Heart left ventricle (tissue), 16 donors: ENCODE results near the gene PCDH20. TPM values are rescaled to one million over a fixed set of nuclear protein-coding genes. Genes with fewer than 3 reads are reported as not detected.

Experiments
- ATAC-seq, 4 donors: fragments of 200-7000 bp; cut with Tn5 transposase; one replicate each; pipeline ENCODE4 v1.9.1; 2020 to 2022; ENCODE audit warnings: moderate library complexity in 4 of 4, mild to moderate bottlenecking in 3 of 4, moderate number of reproducible peaks in 1 of 4
- DNase-seq, 5 donors: peaks; one replicate each; pipeline ENCODE4 v3.0.0-alpha.2; 2020
- H3K27ac ChIP-seq, 12 donors: fragments of 200-600 bp; sonication (generic) in 4 of 12; one replicate each; pipeline versions ENCODE4 v1.5.0 to v1.8.0; 2016 to 2022; ENCODE audit warnings: mild to moderate bottlenecking in 2 of 12
- H3K27me3 ChIP-seq, 9 donors: fragments of 200-600 bp; sonication (generic) in 2 of 9; one replicate each; pipeline versions ENCODE4 v1.5.1 to v1.8.0; 2016 to 2022; ENCODE audit warnings: mild to moderate bottlenecking in 3 of 9
- H3K36me3 ChIP-seq, 9 donors: fragments of 200-600 bp; sonication (generic) in 2 of 9; one replicate each; pipeline versions ENCODE4 v1.5.0 to v1.8.0; 2018 to 2022; ENCODE audit warnings: mild to moderate bottlenecking in 2 of 9
- H3K4me1 ChIP-seq, 12 donors: fragments of 200-600 bp; sonication (generic) in 4 of 12; one replicate each; pipeline versions ENCODE4 v1.5.0 to v1.8.0; 2016 to 2022; ENCODE audit warnings: mild to moderate bottlenecking in 3 of 12
- H3K4me3 ChIP-seq, 12 donors: fragments of 200-600 bp; sonication (generic) in 4 of 12; one replicate each; pipeline versions ENCODE4 v1.5.0 to v1.8.0; 2017 to 2022; ENCODE audit warnings: mild to moderate bottlenecking in 9 of 12, moderate library complexity in 4 of 12
- H3K9me3 ChIP-seq, 12 donors: fragments of 200-600 bp; sonication (generic) in 4 of 12; one replicate each; pipeline versions ENCODE4 v1.5.0 to v1.8.0; 2016 to 2022; ENCODE audit warnings: mild to moderate bottlenecking in 1 of 12
- POLR2A ChIP-seq, 2 donors: fragments of 450-650 bp; IDR thresholded peaks; one replicate each; pipeline ENCODE4 v1.6.1; 2017; ENCODE audit warnings: antibody characterized with exemption in 2 of 2, mild to moderate bottlenecking in 2 of 2, moderate library complexity in 2 of 2
- WGBS, 4 donors: extraction: QIAGEN DNeasy Blood & Tissue Kit in 2 of 4; methylation state at CpG; one replicate each; pipeline versions ENCODE4 v1.1.5 to v1.1.7; 2013 to 2018; 5-methylcytosine and 5-hydroxymethylcytosine counted together
- intact Hi-C, 10 donors: fragments of 100-400 bp; cut with DNase I; formaldehyde crosslinking; loops; one replicate each; pipeline versions ENCODE4 v1.11.1 to v1.14.2; 2022
- polyA plus RNA-seq, 2 donors: library from polyadenylated mRNA; stranded (reverse); fragments of 200-250 nt; gene quantifications; one replicate each; pipeline ENCODE4 v1.2.3, GENCODE V29; 2013
- total RNA-seq, 9 donors: library from RNA; depleted of rRNA in 2 of 9; stranded (reverse); fragments of >200 nt in 2 of 9; fragmentation: NEBNext Ultra II Directional in 3 of 9; extraction: Animal tissue kit (Norgen Biotek cat#: 25700) in 3 of 9; gene quantifications; one replicate each; pipeline versions ENCODE4 v1.1.0 to v1.2.4, GENCODE V29; 2016 to 2023
- TF ChIP-seq, protein P1 (sequence below), 12 donors: fragments of 200-600 bp; sonication (generic) in 4 of 12; IDR thresholded peaks; one replicate each; pipeline versions ENCODE4 v1.5.0 to v1.8.0; 2018 to 2022; ENCODE audit warnings: antibody characterized with exemption in 12 of 12, mild to moderate bottlenecking in 5 of 12
- donor health status: ischemic (EF 13 %, LVEDD 7.1; RV severe dilation, severe dysfunction).
- donor health status: healthy with polysubstance abuse.
- donor health status: DM: no; HTN: yes; CAD: no.
- donor health status: DM: no; HTN: no; CAD: no.
- donor health status: ischemic (EF 25% LVEDD 6.9; RV normal size, moderate dysfunction).
- donor health status: ischemic (EF 25% LVEDD 5.7; RV mildly dilated, moderate dysfunction).
- donor health status: healthy.
- donor health status: DM: yes; HTN: yes; CAD: no.
- donor health status: ischemic (EF 35%, LVEDD 5.7; RV mildly dilated, moderate dysfunction).
- donor health status: nonischemic (EF 11% LVEDD 7.7; RV severe dilation, severe dysfunction).
- donor health status: DM: yes; HTN: yes; CAD: no.
- donor health status: PGD.
- donor health status: ischemic (EF 29% LVEDD 5.4; RV normal size, mild dysfunction).
- donor health status: nonischemic (EF 23%, LVEDD 6.1; RV moderate dilation, normal function).

Gene PCDH20
- total and polyA plus RNA-seq, 11 donors, result 0.34 to 8.3 (median 2.0) TPM

DNA sequence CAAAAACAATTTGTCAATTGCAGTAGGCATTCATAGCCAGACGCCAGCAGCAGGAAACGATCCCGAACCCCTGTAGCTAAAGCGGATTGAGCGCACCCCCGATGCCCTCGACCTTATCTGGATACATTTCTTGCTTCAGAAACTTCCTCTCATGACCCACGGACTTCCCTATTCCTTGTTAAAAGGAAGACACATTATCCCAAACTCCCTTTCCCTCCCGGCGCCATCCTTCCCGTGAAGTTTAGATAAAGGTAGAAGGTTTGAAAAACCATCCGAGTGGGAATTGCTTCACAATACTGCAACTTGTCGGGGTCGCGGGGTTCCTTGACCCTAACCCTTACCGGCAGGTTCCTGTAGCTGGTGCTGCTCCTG lies 977 bp downstream of the PCDH20 start:
- intact Hi-C loops, result loop anchor here in 6 of 10 donors (5.0 to 10.0 kb wide), 3 partner anchors 757 to 762 kb away; no protein-coding TSS in a partner anchor
- Histone ChIP-seq H3K27me3 (peaks cover 0 to 39% (median 14%) of the 10 kb centered on the region in 9 donors), H3K9me3 (no peaks in the 10 kb centered on the region), H3K4me3 (peak overlapping the region; percentile 16 to 54 (median 39)), H3K27ac (no peak overlapping the region), H3K4me1 (peaks cover 0 to 20% (median 0%) of the 10 kb centered on the region in 12 donors), H3K36me3 (no peaks in the 10 kb centered on the region)
- DNase-seq (no peak), ATAC-seq (no peak)
- no peak for TF ChIP-seq POLR2A (IDR thresholded peaks at IDR 0.05)
- TF ChIP-seq, protein P1, sequence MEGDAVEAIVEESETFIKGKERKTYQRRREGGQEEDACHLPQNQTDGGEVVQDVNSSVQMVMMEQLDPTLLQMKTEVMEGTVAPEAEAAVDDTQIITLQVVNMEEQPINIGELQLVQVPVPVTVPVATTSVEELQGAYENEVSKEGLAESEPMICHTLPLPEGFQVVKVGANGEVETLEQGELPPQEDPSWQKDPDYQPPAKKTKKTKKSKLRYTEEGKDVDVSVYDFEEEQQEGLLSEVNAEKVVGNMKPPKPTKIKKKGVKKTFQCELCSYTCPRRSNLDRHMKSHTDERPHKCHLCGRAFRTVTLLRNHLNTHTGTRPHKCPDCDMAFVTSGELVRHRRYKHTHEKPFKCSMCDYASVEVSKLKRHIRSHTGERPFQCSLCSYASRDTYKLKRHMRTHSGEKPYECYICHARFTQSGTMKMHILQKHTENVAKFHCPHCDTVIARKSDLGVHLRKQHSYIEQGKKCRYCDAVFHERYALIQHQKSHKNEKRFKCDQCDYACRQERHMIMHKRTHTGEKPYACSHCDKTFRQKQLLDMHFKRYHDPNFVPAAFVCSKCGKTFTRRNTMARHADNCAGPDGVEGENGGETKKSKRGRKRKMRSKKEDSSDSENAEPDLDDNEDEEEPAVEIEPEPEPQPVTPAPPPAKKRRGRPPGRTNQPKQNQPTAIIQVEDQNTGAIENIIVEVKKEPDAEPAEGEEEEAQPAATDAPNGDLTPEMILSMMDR (IDR thresholded peaks at IDR 0.05), result no peak
- WGBS, 4 donors, result 0 to 1% (median 1%) methylated on average over 14 to 16 of the region's 16 CpGs

DNA sequence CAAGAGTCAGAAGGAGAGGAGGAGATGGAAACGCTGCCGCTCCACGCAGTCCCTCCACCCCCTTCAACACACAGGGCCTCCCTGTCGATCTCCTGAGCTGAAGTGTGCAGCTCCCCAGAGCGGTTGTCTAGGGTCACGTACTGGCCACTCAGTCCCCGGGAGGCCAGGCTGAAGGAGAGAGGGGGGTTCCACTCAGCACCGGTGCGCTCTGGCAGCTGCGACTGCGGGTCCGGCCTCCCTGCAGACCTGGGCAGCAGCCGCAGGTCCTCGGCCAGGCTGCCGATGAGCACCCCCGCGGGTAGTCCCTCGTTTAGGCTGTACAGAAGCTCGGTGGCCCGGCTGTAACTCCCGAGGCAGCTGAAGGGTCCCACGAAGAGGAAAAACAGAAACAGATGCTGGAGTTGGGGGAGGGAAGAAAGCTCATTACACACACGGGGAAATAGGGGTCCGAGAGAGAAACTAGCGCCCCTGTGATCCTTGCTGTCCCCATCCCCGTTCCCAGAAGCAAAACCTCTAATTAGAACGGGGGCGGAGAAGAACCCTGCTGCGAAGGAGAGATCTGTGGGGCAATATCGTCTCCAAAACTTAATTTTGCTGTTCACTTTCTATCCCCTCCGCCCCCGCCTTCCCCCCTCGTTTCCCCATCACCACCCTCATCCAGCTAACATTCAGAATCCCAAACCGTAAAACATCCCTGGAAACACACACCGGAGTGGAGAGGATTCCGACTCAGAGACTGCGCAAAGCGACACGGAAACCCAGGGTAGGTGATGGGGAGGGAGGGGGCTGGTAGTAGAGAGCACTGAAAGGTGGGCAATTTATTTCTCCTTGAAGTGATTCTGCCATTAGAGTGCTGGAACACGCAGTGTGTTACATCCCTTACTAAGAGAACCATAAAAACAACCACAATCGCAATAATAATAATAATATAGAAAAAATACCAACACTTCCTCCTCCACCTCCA lies 1.8 kb downstream of the PCDH20 start:
- Histone ChIP-seq H3K27me3 (peaks cover 0 to 39% (median 14%) of the 10 kb centered on the region in 9 donors), H3K27ac (no peak overlapping the region), H3K9me3 (no peaks in the 10 kb centered on the region), H3K4me3 (peak overlapping the region; percentile 16 to 54 (median 39)), H3K36me3 (no peaks in the 10 kb centered on the region), H3K4me1 (peaks cover 0 to 20% (median 0%) of the 10 kb centered on the region in 12 donors)
- peak in 1 of 4 donors; percentile 28 for ATAC-seq
- no peak for DNase-seq
- 3 to 4% (median 4%) methylated on average over 41 of the region's 41 CpGs for WGBS, 4 donors
- TF ChIP-seq, protein P1 (IDR thresholded peaks at IDR 0.05), result no peak
- TF ChIP-seq POLR2A (IDR thresholded peaks at IDR 0.05), result no peak
- intact Hi-C loops, result loop anchor here in 6 of 10 donors (5.0 to 10.0 kb wide), 3 partner anchors 757 to 762 kb away; no protein-coding TSS in a partner anchor

DNA sequence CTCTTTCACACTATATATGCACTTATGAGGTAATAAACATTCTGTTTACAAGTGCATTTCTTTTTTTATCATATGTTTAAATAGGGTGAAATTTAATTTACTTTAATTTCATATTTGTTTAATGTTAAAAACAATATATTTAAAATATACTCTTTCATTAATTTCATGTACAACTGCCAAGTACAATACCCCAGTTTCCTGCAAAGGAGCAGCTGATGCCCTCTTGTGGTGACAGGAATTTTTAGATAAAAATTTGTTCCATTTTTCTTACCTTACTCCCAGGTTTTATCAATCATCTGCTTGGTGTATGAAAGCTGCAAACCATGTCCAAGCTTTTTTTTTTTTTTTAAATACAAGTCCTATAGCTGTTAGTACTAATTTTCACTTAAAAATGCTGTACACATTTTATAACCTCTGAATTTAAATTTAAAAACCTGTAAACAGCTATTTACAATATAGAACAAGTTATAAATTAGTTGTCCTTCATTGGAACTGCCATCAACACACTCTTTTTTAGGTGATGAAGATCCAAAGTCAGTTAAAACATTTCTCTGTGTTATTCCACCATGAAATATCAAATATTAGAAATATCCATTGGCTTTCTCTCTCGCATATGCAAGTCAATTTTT lies 4.9 kb downstream of the PCDH20 start:
- Histone ChIP-seq H3K9me3 (no peaks in the 10 kb centered on the region), H3K36me3 (no peaks in the 10 kb centered on the region), H3K4me1 (peaks cover 0 to 20% (median 0%) of the 10 kb centered on the region in 12 donors), H3K27ac (no peak overlapping the region), H3K4me3 (no peak overlapping the region), H3K27me3 (peaks cover 0 to 39% (median 14%) of the 10 kb centered on the region in 9 donors)
- TF ChIP-seq, protein P1 (IDR thresholded peaks at IDR 0.05), result peak in 11 of 12 donors; percentile 16 to 53 (median 42)
- TF ChIP-seq POLR2A (IDR thresholded peaks at IDR 0.05), result no peak
- intact Hi-C loops, result loop anchor here in 6 of 10 donors (2.0 to 10.0 kb wide), 4 partner anchors 286 to 758 kb away; no protein-coding TSS in a partner anchor
- 85 to 97% (median 91%) methylated on average over 1 of the region's 1 CpG for WGBS, 4 donors
- no peak for DNase-seq
- ATAC-seq, result no peak
